Parathyroid adenoma (tissue), 2 donors: Measurements from ENCODE around the gene CLCN2.

Experiments used
- H2AFZ ChIP-seq: fragments of 300-600 bp; sonication (generic); one replicate; pipeline ENCODE4 v1.7.0; 2017; ENCODE audit warnings: antibody characterized with exemption, mild to moderate bottlenecking
- H3K27ac ChIP-seq: fragments of 300-600 bp; sonication (generic); one replicate; pipeline ENCODE4 v1.7.0; 2017
- H3K27me3 ChIP-seq: fragments of 300-600 bp; sonication (generic); one replicate; pipeline ENCODE4 v1.7.0; 2017; ENCODE audit warnings: low read length; ENCODE audit not compliant: control insufficient read depth, insufficient read depth
- H3K36me3 ChIP-seq: fragments of 300-600 bp; sonication (generic); one replicate; pipeline ENCODE4 v1.7.0; 2017; ENCODE audit warnings: low read length; ENCODE audit not compliant: control insufficient read depth, insufficient read depth
- H3K4me1 ChIP-seq: fragments of 300-600 bp; sonication (generic); one replicate; pipeline ENCODE4 v1.7.0; 2017; ENCODE audit warnings: control low read depth
- H3K4me2 ChIP-seq: fragments of 300-600 bp; sonication (generic); one replicate; pipeline ENCODE4 v1.7.0; 2017; ENCODE audit warnings: low read length
- H3K4me3 ChIP-seq: fragments of 300-600 bp; sonication (generic); one replicate; pipeline ENCODE4 v1.7.0; 2017; ENCODE audit warnings: low read depth, low read length
- H3K79me2 ChIP-seq: fragments of 300-600 bp; sonication (generic); one replicate; pipeline ENCODE4 v1.7.0; 2017; ENCODE audit warnings: control low read depth
- H3K9ac ChIP-seq: fragments of 300-600 bp; sonication (generic); one replicate; pipeline ENCODE4 v1.7.0; 2017; ENCODE audit warnings: mild to moderate bottlenecking
- H3K9me3 ChIP-seq: fragments of 300-600 bp; sonication (generic); one replicate; pipeline ENCODE4 v1.7.0; 2017; ENCODE audit warnings: low read length; ENCODE audit not compliant: control insufficient read depth
- CTCF ChIP-seq: fragments of 300-600 bp; sonication (generic); IDR thresholded peaks from one replicate; pipeline ENCODE4 v1.7.0; 2017; ENCODE audit warnings: antibody characterized with exemption, mild to moderate bottlenecking
- donor health status: primary hyperparathyroidism.

Gene CLCN2

DNA sequence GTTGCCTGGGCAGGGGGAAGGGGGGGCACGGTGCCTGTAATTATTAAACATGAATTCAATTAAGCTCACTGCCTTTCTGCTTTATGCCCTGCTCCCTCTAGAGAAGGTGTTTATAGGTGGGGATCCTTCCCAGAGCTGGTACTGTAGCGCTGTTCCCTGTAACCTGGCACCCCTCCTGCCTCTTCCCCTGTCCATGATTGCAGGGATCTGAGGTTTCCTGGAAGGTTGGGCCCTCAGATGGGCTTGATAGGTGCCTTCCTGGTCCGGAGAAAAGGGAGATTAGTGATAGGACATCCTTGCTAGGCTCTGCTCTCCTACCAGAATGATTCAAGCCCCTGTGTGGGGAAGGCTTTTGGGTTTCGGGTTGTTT, 26.1 kb downstream of the CLCN2 start:
- no peak for TF ChIP-seq CTCF
- H3K27ac ChIP-seq, result peak overlapping the region; percentile 92
- H3K4me3 ChIP-seq, result peak overlapping the region; percentile 67
- H3K79me2 ChIP-seq, result peaks cover 3% of the 10 kb centered on the region
- H3K36me3 ChIP-seq, result no peaks in the 10 kb centered on the region
- H3K4me2 ChIP-seq, result peak overlapping the region; percentile 92
- H3K27me3 ChIP-seq, result no peaks in the 10 kb centered on the region
- peaks cover 37% of the 10 kb centered on the region for H3K4me1 ChIP-seq
- H3K9me3 ChIP-seq, result no peaks in the 10 kb centered on the region
- no peak overlapping the region for H3K9ac ChIP-seq
- H2AFZ ChIP-seq, result peak overlapping the region; percentile 65

DNA sequence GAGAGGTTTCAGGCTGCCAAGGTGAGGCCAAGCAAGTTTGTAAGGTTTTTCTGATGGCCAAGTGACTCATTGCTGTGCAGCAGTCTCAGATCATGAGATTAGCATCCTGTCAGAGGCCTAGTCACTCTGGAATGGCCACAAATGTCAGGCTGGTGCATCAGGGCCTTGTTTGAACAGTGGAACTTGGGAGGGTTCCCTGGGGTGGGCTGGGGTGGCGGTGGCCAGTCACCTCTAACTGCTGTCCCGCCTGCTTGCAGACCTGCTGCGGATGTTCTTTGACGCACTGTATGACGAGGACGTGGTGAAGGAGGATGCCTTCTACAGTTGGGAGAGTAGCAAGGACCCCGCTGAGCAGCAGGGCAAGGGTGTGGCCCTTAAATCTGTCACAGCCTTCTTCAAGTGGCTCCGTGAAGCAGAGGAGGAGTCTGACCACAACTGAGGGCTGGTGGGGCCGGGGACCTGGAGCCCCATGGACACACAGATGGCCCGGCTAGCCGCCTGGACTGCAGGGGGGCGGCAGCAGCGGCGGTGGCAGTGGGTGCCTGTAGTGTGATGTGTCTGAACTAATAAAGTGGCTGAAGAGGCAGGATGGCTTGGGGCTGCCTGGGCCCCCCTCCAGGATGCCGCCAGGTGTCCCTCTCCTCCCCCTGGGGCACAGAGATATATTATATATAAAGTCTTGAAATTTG, 26.8 kb downstream of the CLCN2 start:
- H3K36me3 ChIP-seq, result no peaks in the 10 kb centered on the region
- no peak overlapping the region for H3K27ac ChIP-seq
- peaks cover 36% of the 10 kb centered on the region for H3K4me1 ChIP-seq
- H3K9me3 ChIP-seq, result no peaks in the 10 kb centered on the region
- H3K27me3 ChIP-seq, result no peaks in the 10 kb centered on the region
- no peaks in the 10 kb centered on the region for H3K79me2 ChIP-seq
- H3K4me2 ChIP-seq, result no peak overlapping the region
- H2AFZ ChIP-seq, result no peak overlapping the region
- H3K4me3 ChIP-seq, result no peak overlapping the region
- TF ChIP-seq CTCF, result no peak
- no peak overlapping the region for H3K9ac ChIP-seq

GRCh38 chr3:184333700-184334099, 27.7 kb downstream of the CLCN2 start:
- no peak for TF ChIP-seq CTCF
- no peaks in the 10 kb centered on the region for H3K9me3 ChIP-seq
- H3K27me3 ChIP-seq, result no peaks in the 10 kb centered on the region
- H3K36me3 ChIP-seq, result no peaks in the 10 kb centered on the region
- peak overlapping the region; percentile 61 for H3K27ac ChIP-seq
- no peak overlapping the region for H3K4me3 ChIP-seq
- peaks cover 28% of the 10 kb centered on the region for H3K4me1 ChIP-seq
- no peak overlapping the region for H3K4me2 ChIP-seq
- H3K9ac ChIP-seq, result no peak overlapping the region
- no peak overlapping the region for H2AFZ ChIP-seq
- no peaks in the 10 kb centered on the region for H3K79me2 ChIP-seq

DNA sequence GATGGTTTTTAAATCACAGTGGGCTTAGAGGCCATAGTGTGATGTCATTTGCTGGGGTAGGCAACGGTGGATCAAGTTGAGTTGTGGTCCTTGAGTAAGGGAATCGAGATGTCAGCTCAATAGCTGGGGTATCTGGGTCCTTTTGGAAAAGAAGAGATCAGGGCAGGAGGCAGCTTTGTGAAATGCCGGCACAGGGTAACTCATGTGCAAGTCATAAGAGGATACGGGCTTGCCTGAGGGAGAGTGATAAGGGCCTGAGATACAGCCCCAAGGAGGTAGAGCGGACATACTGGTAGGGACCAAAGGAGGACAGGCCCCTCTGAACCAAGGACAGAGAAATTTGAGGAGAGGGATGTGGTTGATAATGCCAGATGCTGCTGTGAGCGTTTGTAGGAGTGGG, 28.2 kb downstream of the CLCN2 start:
- Histone ChIP-seq H3K36me3 (no peaks in the 10 kb centered on the region), H3K79me2 (no peaks in the 10 kb centered on the region), H3K27me3 (no peaks in the 10 kb centered on the region), H3K27ac (peak overlapping the region; percentile 61), H3K4me2 (no peak overlapping the region), H3K4me1 (peaks cover 23% of the 10 kb centered on the region), H3K9me3 (no peaks in the 10 kb centered on the region), H3K9ac (no peak overlapping the region), H2AFZ (no peak overlapping the region), H3K4me3 (no peak overlapping the region)
- TF ChIP-seq CTCF, result no peak
